Measurements from ENCODE around the gene ZBTB44.

The ZBTB44 gene

GRCh38 chr11:130209128-130209932 lies 105.4 kb downstream of the ZBTB44 start:
- WGBS (ENCODE audit: insufficient coverage, insufficient read length): no CpG with 5 or more reads among the region's 53 CpGs
- Histone ChIP-seq H3K4me1 (ENCODE audit: control insufficient read depth, insufficient read depth, low read length) (no peaks in the 10 kb centered on the region), H3K27ac (ENCODE audit: low read length) (no peak overlapping the region), H3K4me3 (ENCODE audit: low read length) (no peak overlapping the region), H3K36me3 (ENCODE audit: control insufficient read depth, insufficient read depth, low read length) (no peaks in the 10 kb centered on the region; the same call in 1 of the 2 replicates), H3K9me3 (ENCODE audit: control insufficient read depth, insufficient read depth, low read length) (no peaks in the 10 kb centered on the region), H3K27me3 (ENCODE audit: control insufficient read depth, insufficient read depth, low read length) (no peaks in the 10 kb centered on the region)
- DNase-seq (ENCODE audit: low read depth, low spot score): no peak

GRCh38 chr11:130208241-130209127 lies 106.2 kb downstream of the ZBTB44 start:
- Histone ChIP-seq H3K27ac (ENCODE audit: low read length) (no peak overlapping the region), H3K27me3 (ENCODE audit: control insufficient read depth, insufficient read depth, low read length) (no peaks in the 10 kb centered on the region), H3K36me3 (ENCODE audit: control insufficient read depth, insufficient read depth, low read length) (no peaks in the 10 kb centered on the region; the same call in 1 of the 2 replicates), H3K4me3 (ENCODE audit: low read length) (no peak overlapping the region), H3K9me3 (ENCODE audit: control insufficient read depth, insufficient read depth, low read length) (no peaks in the 10 kb centered on the region), H3K4me1 (ENCODE audit: control insufficient read depth, insufficient read depth, low read length) (no peaks in the 10 kb centered on the region)
- DNase-seq (ENCODE audit: low read depth, low spot score): no peak
- no CpG with 5 or more reads among the region's 45 CpGs for WGBS (ENCODE audit: insufficient coverage, insufficient read length)

GRCh38 chr11:130206141-130206540 lies 108.6 kb downstream of the ZBTB44 start:
- no peaks in the 10 kb centered on the region; the same call in 1 of the 2 replicates for H3K36me3 ChIP-seq (ENCODE audit: control insufficient read depth, insufficient read depth, low read length)
- H3K4me1 ChIP-seq (ENCODE audit: control insufficient read depth, insufficient read depth, low read length): no peaks in the 10 kb centered on the region
- no peak for DNase-seq (ENCODE audit: low read depth, low spot score)
- no CpG with 5 or more reads among the region's 22 CpGs for WGBS (ENCODE audit: insufficient coverage, insufficient read length)
- no peak overlapping the region for H3K27ac ChIP-seq (ENCODE audit: low read length)
- no peak overlapping the region for H3K4me3 ChIP-seq (ENCODE audit: low read length)
- H3K9me3 ChIP-seq (ENCODE audit: control insufficient read depth, insufficient read depth, low read length): no peaks in the 10 kb centered on the region
- no peaks in the 10 kb centered on the region for H3K27me3 ChIP-seq (ENCODE audit: control insufficient read depth, insufficient read depth, low read length)

GRCh38 chr11:130204703-130205095 lies 110.0 kb downstream of the ZBTB44 start:
- no peak overlapping the region for H3K4me3 ChIP-seq (ENCODE audit: low read length)
- H3K27me3 ChIP-seq (ENCODE audit: control insufficient read depth, insufficient read depth, low read length): no peaks in the 10 kb centered on the region
- H3K9me3 ChIP-seq (ENCODE audit: control insufficient read depth, insufficient read depth, low read length): no peaks in the 10 kb centered on the region
- H3K4me1 ChIP-seq (ENCODE audit: control insufficient read depth, insufficient read depth, low read length): no peaks in the 10 kb centered on the region
- no peaks in the 10 kb centered on the region; the same call in 1 of the 2 replicates for H3K36me3 ChIP-seq (ENCODE audit: control insufficient read depth, insufficient read depth, low read length)
- DNase-seq (ENCODE audit: low read depth, low spot score): no peak
- no peak overlapping the region for H3K27ac ChIP-seq (ENCODE audit: low read length)
- no CpG with 5 or more reads among the region's 11 CpGs for WGBS (ENCODE audit: insufficient coverage, insufficient read length)

- no peaks in the 10 kb centered on the region for H3K4me1 ChIP-seq (ENCODE audit: control insufficient read depth, insufficient read depth, low read length)
- H3K27ac ChIP-seq (ENCODE audit: low read length): no peak overlapping the region
- H3K9me3 ChIP-seq (ENCODE audit: control insufficient read depth, insufficient read depth, low read length): no peaks in the 10 kb centered on the region
- no CpG with 5 or more reads among the region's 27 CpGs for WGBS (ENCODE audit: insufficient coverage, insufficient read length)
- H3K36me3 ChIP-seq (ENCODE audit: control insufficient read depth, insufficient read depth, low read length): no peaks in the 10 kb centered on the region
- DNase-seq (ENCODE audit: low read depth, low spot score): no peak
- no peaks in the 10 kb centered on the region for H3K27me3 ChIP-seq (ENCODE audit: control insufficient read depth, insufficient read depth, low read length)
- no peak overlapping the region for H3K4me3 ChIP-seq (ENCODE audit: low read length)
These were observed 110.7 kb downstream of the ZBTB44 start for GRCh38 chr11:130203766-130204702.

GRCh38 chr11:130202818-130203689 lies 111.7 kb downstream of the ZBTB44 start:
- no peaks in the 10 kb centered on the region for H3K27me3 ChIP-seq (ENCODE audit: control insufficient read depth, insufficient read depth, low read length)
- H3K27ac ChIP-seq (ENCODE audit: low read length): no peak overlapping the region
- no peak for DNase-seq (ENCODE audit: low read depth, low spot score)
- no peaks in the 10 kb centered on the region for H3K4me1 ChIP-seq (ENCODE audit: control insufficient read depth, insufficient read depth, low read length)
- no peaks in the 10 kb centered on the region for H3K9me3 ChIP-seq (ENCODE audit: control insufficient read depth, insufficient read depth, low read length)
- no peak overlapping the region for H3K4me3 ChIP-seq (ENCODE audit: low read length)
- H3K36me3 ChIP-seq (ENCODE audit: control insufficient read depth, insufficient read depth, low read length): no peaks in the 10 kb centered on the region
- no CpG with 5 or more reads among the region's 25 CpGs for WGBS (ENCODE audit: insufficient coverage, insufficient read length)

- no peak for DNase-seq (ENCODE audit: low read depth, low spot score)
- WGBS (ENCODE audit: insufficient coverage, insufficient read length): no CpG with 5 or more reads among the region's 12 CpGs
- H3K27me3 ChIP-seq (ENCODE audit: control insufficient read depth, insufficient read depth, low read length): no peaks in the 10 kb centered on the region
- H3K36me3 ChIP-seq (ENCODE audit: control insufficient read depth, insufficient read depth, low read length): no peaks in the 10 kb centered on the region
- no peaks in the 10 kb centered on the region for H3K9me3 ChIP-seq (ENCODE audit: control insufficient read depth, insufficient read depth, low read length)
- no peak overlapping the region for H3K27ac ChIP-seq (ENCODE audit: low read length)
- no peaks in the 10 kb centered on the region for H3K4me1 ChIP-seq (ENCODE audit: control insufficient read depth, insufficient read depth, low read length)
- no peak overlapping the region for H3K4me3 ChIP-seq (ENCODE audit: low read length)
These were observed 112.5 kb downstream of the ZBTB44 start for GRCh38 chr11:130202009-130202817.

- no peaks in the 10 kb centered on the region for H3K27me3 ChIP-seq (ENCODE audit: control insufficient read depth, insufficient read depth, low read length)
- no peak for DNase-seq (ENCODE audit: low read depth, low spot score)
- H3K4me3 ChIP-seq (ENCODE audit: low read length): no peak overlapping the region
- no peaks in the 10 kb centered on the region for H3K4me1 ChIP-seq (ENCODE audit: control insufficient read depth, insufficient read depth, low read length)
- no peak overlapping the region for H3K27ac ChIP-seq (ENCODE audit: low read length)
- no CpG with 5 or more reads among the region's 7 CpGs for WGBS (ENCODE audit: insufficient coverage, insufficient read length)
- H3K9me3 ChIP-seq (ENCODE audit: control insufficient read depth, insufficient read depth, low read length): no peaks in the 10 kb centered on the region
- no peaks in the 10 kb centered on the region; the same call in 1 of the 2 replicates for H3K36me3 ChIP-seq (ENCODE audit: control insufficient read depth, insufficient read depth, low read length)
These were observed 113.7 kb downstream of the ZBTB44 start for GRCh38 chr11:130201026-130201425.

GRCh38 chr11:130199792-130200191 lies 114.9 kb downstream of the ZBTB44 start:
- WGBS (ENCODE audit: insufficient coverage, insufficient read length): no CpG with 5 or more reads among the region's 12 CpGs
- Histone ChIP-seq H3K27me3 (ENCODE audit: control insufficient read depth, insufficient read depth, low read length) (no peaks in the 10 kb centered on the region), H3K9me3 (ENCODE audit: control insufficient read depth, insufficient read depth, low read length) (no peaks in the 10 kb centered on the region), H3K27ac (ENCODE audit: low read length) (no peak overlapping the region), H3K4me3 (ENCODE audit: low read length) (no peak overlapping the region), H3K4me1 (ENCODE audit: control insufficient read depth, insufficient read depth, low read length) (no peaks in the 10 kb centered on the region), H3K36me3 (ENCODE audit: control insufficient read depth, insufficient read depth, low read length) (no peaks in the 10 kb centered on the region; the same call in 1 of the 2 replicates)
- no peak for DNase-seq (ENCODE audit: low read depth, low spot score)

Data from iPS DF 6.9 (cell line).